SK-MEL-5 (cell line): ENCODE measurements around the gene PACSIN2. TPM values are rescaled to one million over a fixed set of nuclear protein-coding genes. Genes with fewer than 3 reads are reported as not detected.
"Not testable (repeated sequence)": the region's sequence is repeated elsewhere in the genome, so short reads cannot be mapped to it uniquely, and the experiment has no call there.

Experiments
- DNase-seq: peaks from one replicate; pipeline ENCODE4 v3.0.0-alpha.2; 2016; ENCODE audit warnings: low read depth, low spot score
- in situ Hi-C: cut with HindIII; loops from 2 replicates; pipeline ENCODE4 v1.10.0; 2016; ENCODE audit warnings: low sequenced_read_pairs, high pct_unique_total_duplicates, low pct_unique_long_range_greater_than_20kb
- polyA plus RNA-seq, 2 experiments: library from polyadenylated mRNA; depleted of rRNA; stranded (reverse); fragments of >200 nt; gene quantifications; 2 replicates each; pipeline ENCODE4 v1.2.3, GENCODE V29; 2015
- total RNA-seq: library from RNA; depleted of rRNA; stranded (reverse); fragments of >200 nt; shearing (Covaris generic); gene quantifications from 2 replicates; pipeline ENCODE4 v1.2.3, GENCODE V29; 2014; rRNA removed

PACSIN2 gene
- 197 and 210 TPM in 2 replicates for total RNA-seq
- 359 and 404 TPM in 2 replicates for polyA plus RNA-seq (2015; cell fraction: cytosol; rRNA removed)
- 298 and 306 TPM in 2 replicates for polyA plus RNA-seq (2015; cell fraction: nucleus; rRNA removed)

- in situ Hi-C loops = no loop called here
- DNase-seq = peak; percentile 99
Measured at GRCh38 chr22:43014869-43015676, at the start of gene PACSIN2. Gene PACSIN2 (minus strand): TSS chr22:43015149. CDS start chr22:42912080, 103,069 bp downstream.

DNA sequence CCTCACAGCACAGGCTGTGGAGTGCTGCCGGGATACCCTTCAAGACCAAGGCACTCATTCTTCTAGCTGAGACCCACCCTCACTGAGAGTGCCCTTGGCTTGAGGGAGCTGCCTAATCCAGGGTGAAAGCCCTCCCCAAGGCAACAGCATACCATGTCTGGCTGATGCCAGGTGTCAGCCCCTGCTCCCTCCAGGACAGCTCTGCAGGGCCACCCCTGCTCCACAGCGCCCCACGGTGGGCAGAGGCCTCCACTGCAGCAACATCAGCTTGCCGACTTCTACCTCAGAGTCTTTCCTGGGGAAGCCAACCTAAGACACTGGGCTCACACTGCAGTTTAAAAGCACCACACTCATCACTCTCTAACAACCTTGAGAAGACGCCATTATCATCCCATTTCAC lies 45.2 kb upstream of the PACSIN2 start:
- in situ Hi-C loops = no loop called here
- DNase-seq = peak; percentile 47

- in situ Hi-C loops = no loop called here
- no peak for DNase-seq
Measured at GRCh38 chr22:43057641-43058040, 42.7 kb upstream of the PACSIN2 start.

DNA sequence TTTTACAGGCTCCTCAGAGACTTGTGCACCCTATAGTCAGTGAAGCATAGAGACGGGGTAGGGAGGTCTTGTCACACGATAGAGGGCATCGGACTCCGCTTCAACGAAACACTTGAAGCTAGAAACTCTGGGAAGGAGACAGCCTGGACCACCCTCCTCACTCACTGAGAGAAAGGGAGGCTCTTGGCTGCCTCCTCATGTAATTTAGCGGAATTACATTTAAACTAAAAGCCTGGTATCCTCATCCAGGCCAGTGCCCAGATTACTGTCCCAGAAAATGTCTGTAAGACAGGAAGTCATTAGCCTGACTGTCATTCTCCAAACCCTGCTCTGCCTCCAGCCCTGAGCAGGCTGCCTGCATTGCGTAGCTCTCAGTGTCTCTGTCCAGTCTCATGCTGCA lies 38.2 kb upstream of the PACSIN2 start:
- peak; percentile 38 for DNase-seq
- in situ Hi-C loops = no loop called here

DNA sequence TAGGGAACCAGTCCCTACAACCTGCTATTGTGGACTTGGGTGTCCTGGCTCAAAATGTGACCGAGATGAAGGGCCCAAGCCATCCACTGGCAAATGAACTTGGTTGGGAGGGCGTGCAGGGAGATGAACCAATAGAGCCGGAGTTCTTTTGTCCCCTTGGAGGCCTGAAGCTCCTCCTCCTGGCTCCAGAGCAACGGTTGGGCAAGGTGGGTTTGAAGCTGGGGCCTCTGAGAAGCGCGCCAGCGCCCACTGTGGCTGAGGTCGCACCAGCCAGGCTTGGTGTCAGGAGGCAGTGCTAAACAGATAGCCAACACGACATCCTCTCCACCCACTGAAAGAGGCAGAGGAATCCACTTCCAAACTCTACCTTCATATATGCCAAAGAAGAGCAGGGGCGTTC lies 36.0 kb upstream of the PACSIN2 start:
- peak; percentile 53 for DNase-seq
- in situ Hi-C loops = no loop called here

- in situ Hi-C loops = no loop called here
- DNase-seq = no peak
Measured at GRCh38 chr22:43047605-43048004, 32.7 kb upstream of the PACSIN2 start.

GRCh38 chr22:43044290-43044712 lies 29.4 kb upstream of the PACSIN2 start:
- in situ Hi-C loops = no loop called here
- DNase-seq = no peak

- in situ Hi-C loops = no loop called here
- no peak for DNase-seq
Measured at GRCh38 chr22:43042101-43042780, 27.3 kb upstream of the PACSIN2 start.

GRCh38 chr22:43039800-43040199 lies 24.9 kb upstream of the PACSIN2 start:
- in situ Hi-C loops = no loop called here
- DNase-seq = no peak

DNA sequence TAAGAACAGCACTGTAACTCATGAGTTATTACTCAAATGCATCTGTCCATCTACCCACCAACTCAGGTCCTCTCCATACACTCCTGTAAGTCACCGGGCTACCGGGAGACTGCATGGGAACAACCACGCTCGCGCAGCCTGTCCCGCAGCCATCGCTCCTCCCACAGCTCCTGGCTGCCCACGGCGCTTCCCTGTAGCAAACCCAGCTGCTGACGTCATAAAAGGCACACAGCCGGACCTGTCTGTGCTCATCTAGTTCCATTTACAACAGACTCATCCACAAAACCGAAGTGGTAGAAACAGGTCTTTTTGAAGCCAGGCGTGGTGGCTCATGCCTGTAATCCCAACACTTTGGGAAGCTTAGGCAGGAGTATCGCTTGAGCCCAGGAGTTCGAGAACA lies 23.4 kb upstream of the PACSIN2 start:
- in situ Hi-C loops = no loop called here
- no peak for DNase-seq

DNA sequence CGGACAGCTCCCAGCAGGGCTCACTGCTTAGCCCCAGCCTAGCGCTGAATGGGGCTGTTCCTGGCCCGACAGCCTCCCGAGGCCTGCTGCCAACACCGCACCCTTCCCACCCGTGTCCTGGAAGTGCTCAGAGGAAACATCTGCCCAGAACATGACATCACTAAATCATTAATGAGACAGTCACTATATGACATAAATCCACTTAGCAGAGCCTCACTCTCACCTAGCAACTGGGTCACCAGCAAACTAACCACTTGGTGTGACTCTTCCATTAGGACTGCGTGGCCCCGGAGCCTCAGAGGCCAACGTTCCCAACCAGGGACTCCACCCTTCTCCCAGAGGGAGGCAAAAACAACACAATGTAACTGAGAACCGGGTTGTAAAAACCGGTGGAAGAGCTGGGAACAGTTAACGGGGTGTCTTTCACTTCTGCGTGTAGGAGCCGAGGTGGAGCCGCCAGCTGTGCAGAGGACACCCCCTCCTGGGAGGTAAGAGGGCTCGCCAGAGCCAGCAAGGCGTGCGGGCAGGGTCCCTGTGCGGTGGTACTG lies 21.4 kb upstream of the PACSIN2 start:
- DNase-seq = no peak

DNA sequence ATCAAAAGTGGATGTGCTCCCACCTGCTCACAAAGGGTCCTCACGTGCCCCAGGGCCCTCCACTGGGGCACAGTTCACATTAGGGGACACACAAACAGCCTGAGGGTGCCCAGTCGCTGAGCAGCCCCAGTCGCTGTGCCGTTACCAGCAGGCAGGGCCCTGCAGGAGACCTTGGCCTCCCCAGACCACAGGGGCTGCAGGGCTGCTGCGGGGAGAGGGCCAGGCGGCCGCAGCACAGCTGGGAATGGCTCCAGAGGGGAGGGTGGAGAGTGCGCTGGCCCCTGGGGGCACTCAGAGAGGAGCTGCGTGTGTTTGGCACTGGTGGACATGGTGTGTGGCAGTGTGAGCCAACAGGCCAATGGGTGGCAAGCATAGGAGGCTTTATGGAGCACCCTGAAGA lies 20.3 kb upstream of the PACSIN2 start:
- in situ Hi-C loops = no loop called here
- no peak for DNase-seq

More for the DNA sequence above, 21.4 kb upstream of the PACSIN2 start:
- in situ Hi-C loops = no loop called here

DNA sequence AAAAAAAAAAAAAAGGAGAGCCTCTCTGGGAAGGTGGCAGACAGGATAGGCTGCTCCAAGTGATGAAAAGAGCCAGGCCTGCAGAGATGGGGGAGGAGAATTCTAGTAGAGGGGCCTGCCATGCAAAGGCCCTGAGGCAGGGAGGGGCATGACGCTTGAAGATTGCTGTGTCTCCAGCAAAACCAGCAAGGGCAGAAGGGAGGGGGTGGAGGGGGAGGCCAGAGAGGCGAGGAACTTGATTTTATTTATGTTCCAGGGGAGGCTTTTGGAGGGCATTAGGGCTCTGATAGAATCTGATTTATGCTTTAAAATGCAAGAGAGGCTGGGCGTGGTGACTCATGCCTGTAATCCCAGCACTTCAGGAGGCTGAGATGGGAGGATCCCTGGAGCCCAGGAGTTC lies 16.7 kb upstream of the PACSIN2 start:
- in situ Hi-C loops = no loop called here
- no peak for DNase-seq

- in situ Hi-C loops = no loop called here
- no peak for DNase-seq
Measured at GRCh38 chr22:43018615-43019014, 3.7 kb upstream of the PACSIN2 start.

DNA sequence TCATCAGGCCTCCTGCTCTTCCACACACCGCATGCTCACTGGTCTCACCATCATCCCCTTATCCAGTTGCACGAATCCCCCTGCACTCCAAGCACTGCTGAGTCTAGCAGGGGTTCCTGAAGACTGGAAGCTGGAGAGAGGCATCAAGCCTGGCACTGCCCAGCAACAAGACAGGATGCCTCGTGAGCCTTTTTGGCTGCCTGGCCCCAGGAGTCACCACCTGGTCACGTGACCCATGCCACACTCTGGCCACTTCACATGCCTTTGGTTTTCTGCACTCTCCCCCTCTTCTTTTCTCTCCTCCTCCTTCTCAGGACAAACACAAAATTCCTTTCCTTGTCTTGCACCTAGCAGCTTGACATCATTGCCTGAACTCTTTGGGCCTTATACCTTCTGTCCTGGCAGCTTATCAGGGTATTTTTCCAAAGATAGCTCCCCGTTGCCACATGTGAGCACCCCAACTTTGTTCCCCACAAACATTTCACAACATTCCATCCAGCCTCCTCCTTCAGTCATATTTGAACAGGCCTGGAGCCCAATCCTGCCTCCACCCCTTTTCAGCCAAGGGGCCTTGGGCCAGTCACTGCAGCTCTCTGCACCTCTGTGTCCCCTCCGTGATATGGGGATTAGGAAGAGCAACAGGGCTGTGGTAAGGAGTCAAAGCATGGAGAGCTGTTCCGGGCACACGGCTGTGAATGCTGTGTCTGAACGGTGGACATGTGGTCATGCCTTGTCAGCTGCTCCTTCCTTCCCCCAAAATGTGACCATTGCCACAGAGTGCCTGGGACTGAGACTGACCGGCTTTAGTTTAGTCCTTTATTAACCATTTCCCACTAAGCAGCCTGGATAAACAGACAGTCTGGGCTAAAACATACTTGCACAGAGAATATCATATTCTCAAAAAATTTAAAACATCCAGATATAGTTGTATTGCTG lies 2.8 kb upstream of the PACSIN2 start:
- in situ Hi-C loops = no loop called here
- peak; percentile 30 for DNase-seq

- DNase-seq, in situ Hi-C loops: not testable (repeated sequence)
Measured at GRCh38 chr22:43016150-43016549, 1.2 kb upstream of the PACSIN2 start.

DNA sequence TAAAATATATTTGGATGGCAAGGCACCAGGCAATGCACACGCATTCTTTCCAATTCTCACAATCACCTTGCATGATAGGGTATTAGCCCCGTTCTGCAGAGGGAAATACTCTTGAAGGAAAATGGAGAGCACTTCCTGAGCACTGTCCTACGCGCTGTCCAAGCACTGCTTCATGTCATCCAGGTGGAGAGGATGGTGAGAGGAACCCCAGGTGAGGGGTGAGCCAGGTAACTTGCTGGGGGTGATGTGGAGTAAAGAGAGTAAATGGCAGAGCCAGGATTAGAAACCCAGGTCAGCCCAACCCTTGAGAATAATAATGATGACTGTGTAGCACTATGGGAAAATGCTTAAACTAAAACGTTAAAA lies 711 bp upstream of the PACSIN2 start:
- DNase-seq = no peak
- in situ Hi-C loops = no loop called here
